Cardiac muscle cell (in vitro differentiated cells and primary cell): ENCODE results near the gene LENEP. TPM values are rescaled to one million over a fixed set of nuclear protein-coding genes. Genes with fewer than 3 reads are reported as not detected.
A peak's percentile ranks its signal among the peaks of the same experiment; 100 is the strongest.

Experiments used
- DNase-seq, 2 donors: peaks; one replicate each; pipeline versions ENCODE4 v3.0.0 to v3.0.0-alpha.2; 2010 to 2017; ENCODE audit warnings: low read depth in 1 of 2, low spot score in 1 of 2
- H3K27ac ChIP-seq: fragments of 200-600 bp; sonication (generic); 2 replicates; pipeline ENCODE4 v1.5.1; 2016
- H3K27me3 ChIP-seq: fragments of 200-600 bp; sonication (generic); 2 replicates; pipeline ENCODE4 v1.6.0; 2016; ENCODE audit warnings: control low read depth
- H3K36me3 ChIP-seq: fragments of 200-600 bp; sonication (generic); 2 replicates; pipeline ENCODE4 v1.5.1; 2016; ENCODE audit warnings: control low read depth
- H3K4me1 ChIP-seq: fragments of 200-600 bp; sonication (generic); 2 replicates; pipeline ENCODE4 v1.8.1; 2017; ENCODE audit warnings: low read depth, mild to moderate bottlenecking, mixed run types
- H3K4me3 ChIP-seq: fragments of 200-600 bp; sonication (generic); 2 replicates; pipeline ENCODE4 v1.5.1; 2016; ENCODE audit warnings: mild to moderate bottlenecking
- H3K9me3 ChIP-seq: fragments of 200-600 bp; sonication (generic); 2 replicates; pipeline ENCODE4 v1.5.1; 2017; ENCODE audit warnings: low read depth, mild to moderate bottlenecking, control low read depth
- CTCF ChIP-seq: IDR thresholded peaks from 2 replicates; pipeline ENCODE4 v1.5.1; 2012; ENCODE audit warnings: low read depth, mild to moderate bottlenecking, low read length
- polyA plus RNA-seq: library from polyadenylated mRNA; unstranded; fragments of >200 nt; fragmentation: Nextera tagmentation; extraction: Ambion mirVana; gene quantifications from 2 replicates; pipeline ENCODE4 v1.2.1, GENCODE V29; 2016
- total RNA-seq: library from RNA; depleted of rRNA; stranded (reverse); fragments of >200 nt; gene quantifications from 2 replicates; pipeline ENCODE4 v1.2.3, GENCODE V29; 2016

Gene LENEP
- total and polyA plus RNA-seq, 2 experiments from 2014 or later, result 0.72 TPM; not detected in 1

- Histone ChIP-seq H3K36me3 (no peaks in the 10 kb centered on the region), H3K9me3 (no peaks in the 10 kb centered on the region), H3K4me3 (peak within 1 kb of the TSS; percentile 75), H3K27ac (peak within 1 kb of the TSS; percentile 85), H3K27me3 (no peaks in the 10 kb centered on the region), H3K4me1 (peaks cover 10% of the 10 kb centered on the region)
- peak; percentile 47 for DNase-seq
- no peak for TF ChIP-seq CTCF
Measured at GRCh38 chr1:155002464-155003226, 9.3 kb downstream of the LENEP start, which contains the start of gene ZBTB7B. Gene ZBTB7B, plus strand, starts transcription at chr1:155002802. Its CDS starts 11,859 bp downstream, at chr1:155014661.

- no peak for TF ChIP-seq CTCF
- Histone ChIP-seq H3K4me1 (peaks cover 10% of the 10 kb centered on the region), H3K27ac (peak overlapping the region; percentile 79), H3K36me3 (no peaks in the 10 kb centered on the region), H3K4me3 (peak overlapping the region; percentile 75), H3K27me3 (no peaks in the 10 kb centered on the region), H3K9me3 (no peaks in the 10 kb centered on the region)
- peak; percentile 34 to 55 for DNase-seq
Measured at GRCh38 chr1:155003227-155003765, 9.9 kb downstream of the LENEP start.

- Histone ChIP-seq H3K4me1 (peaks cover 7% of the 10 kb centered on the region), H3K36me3 (no peaks in the 10 kb centered on the region), H3K27me3 (no peaks in the 10 kb centered on the region), H3K4me3 (peak overlapping the region; percentile 75), H3K9me3 (no peaks in the 10 kb centered on the region), H3K27ac (peak overlapping the region; percentile 79)
- TF ChIP-seq CTCF, result no peak
- DNase-seq, result peak; percentile 47 to 60
Measured at GRCh38 chr1:155003766-155004351, 10.5 kb downstream of the LENEP start.

- peak overlapping the region; percentile 79 for H3K27ac ChIP-seq
- H3K4me3 ChIP-seq, result peak overlapping the region; percentile 75
- H3K4me1 ChIP-seq, result peaks cover under 1% of the 10 kb centered on the region
- DNase-seq, result no peak
- H3K36me3 ChIP-seq, result no peaks in the 10 kb centered on the region
- no peaks in the 10 kb centered on the region for H3K9me3 ChIP-seq
- no peak for TF ChIP-seq CTCF
- no peaks in the 10 kb centered on the region for H3K27me3 ChIP-seq
Measured at GRCh38 chr1:155004352-155005075, 11.1 kb downstream of the LENEP start.
